Stimulated activated CD8-positive, alpha-beta memory T cell treated with anti-CD3 and anti-CD28 coated beads, Interleukin-15, amount 100 ng/mL, for 48 hours (primary cell): ENCODE results near the gene BMPR1B.
"Not testable (repeated sequence)": the region's sequence is repeated elsewhere in the genome, so short reads cannot be mapped to it uniquely, and the experiment has no call there.

ENCODE experiments used
- DNase-seq, 2 donors: peaks; one replicate each; pipeline ENCODE4 v3.0.0-alpha.2; 2020; ENCODE audit warnings: low read depth in 2 of 2

The BMPR1B gene

GRCh38 chr4:95091272-95091671, 333.5 kb downstream of the BMPR1B start:
- DNase-seq, result no peak

GRCh38 chr4:95092766-95093165, 335.0 kb downstream of the BMPR1B start:
- no peak for DNase-seq

GRCh38 chr4:95093460-95093859, 335.7 kb downstream of the BMPR1B start:
- no peak for DNase-seq

- no peak for DNase-seq
Measured at GRCh38 chr4:95093936-95094929, 336.5 kb downstream of the BMPR1B start.

GRCh38 chr4:95095348-95095974, 337.7 kb downstream of the BMPR1B start:
- DNase-seq, result no peak

DNA sequence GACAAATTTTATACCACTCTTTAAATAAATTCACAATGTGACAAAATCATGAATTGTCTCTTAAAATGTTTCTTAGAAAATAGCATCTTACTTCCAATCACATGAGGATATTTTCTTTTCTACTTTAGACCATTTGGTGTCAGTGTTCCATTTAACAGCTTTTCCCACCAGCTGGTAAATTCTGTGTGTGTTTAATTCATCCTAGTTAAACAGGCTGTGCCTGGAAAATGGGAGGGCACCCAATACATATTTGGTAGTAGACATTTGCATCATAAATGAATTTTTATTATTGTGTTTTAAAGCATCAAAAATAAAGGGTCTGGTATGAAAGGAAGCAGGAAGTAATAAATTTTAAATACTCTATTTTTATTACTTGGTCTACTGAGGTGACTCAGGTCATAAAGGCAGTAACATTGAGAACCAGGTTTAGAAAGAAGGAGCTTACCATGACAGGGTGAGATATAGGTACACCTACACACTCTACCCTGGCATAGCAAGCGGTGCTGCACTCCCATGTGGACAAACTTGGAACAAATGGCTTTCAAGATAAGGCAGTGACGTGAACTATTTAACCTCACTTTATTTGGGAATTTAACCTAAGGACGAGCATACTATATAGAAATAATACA, 344.5 kb downstream of the BMPR1B start:
- no peak for DNase-seq

DNA sequence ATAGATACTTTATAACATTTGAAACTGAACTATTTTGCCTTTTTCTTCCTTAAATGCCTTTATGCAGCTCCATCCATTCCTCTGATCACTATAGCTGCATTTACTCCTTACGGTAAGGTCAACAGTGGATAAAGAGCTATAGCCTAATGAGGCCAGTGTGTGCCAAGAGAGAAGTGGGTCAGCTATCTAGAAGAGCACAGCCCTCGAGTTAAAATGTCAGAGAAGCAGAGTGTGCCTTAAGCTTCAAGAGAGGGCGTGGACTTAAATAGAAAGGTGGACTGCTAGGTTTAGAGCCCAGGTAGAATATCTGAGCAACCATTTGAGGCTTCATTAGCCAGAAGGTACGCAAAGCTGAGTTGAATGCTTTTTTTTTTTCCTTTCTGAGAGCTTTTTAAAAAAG, 347.4 kb downstream of the BMPR1B start:
- no peak for DNase-seq

DNA sequence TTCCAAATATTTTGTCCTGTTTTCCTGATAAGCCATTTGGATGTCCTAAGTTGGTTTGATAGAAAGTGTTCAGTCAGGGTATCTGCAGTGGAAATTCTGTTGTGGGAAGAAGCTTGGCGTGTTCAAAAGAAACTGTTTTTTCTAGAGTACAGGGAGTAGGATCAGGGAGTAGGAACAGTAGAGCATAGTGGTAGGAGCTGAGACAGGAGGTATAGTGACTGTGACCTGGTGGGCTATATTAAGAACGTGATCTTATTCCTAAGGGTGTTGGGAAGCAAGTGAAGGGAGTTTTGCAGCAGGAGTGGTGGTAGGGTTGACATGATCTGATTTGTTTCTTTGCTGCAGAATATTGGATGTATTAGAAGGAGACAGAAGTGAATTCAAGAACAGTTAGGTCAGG, 348.2 kb downstream of the BMPR1B start:
- no peak for DNase-seq

DNA sequence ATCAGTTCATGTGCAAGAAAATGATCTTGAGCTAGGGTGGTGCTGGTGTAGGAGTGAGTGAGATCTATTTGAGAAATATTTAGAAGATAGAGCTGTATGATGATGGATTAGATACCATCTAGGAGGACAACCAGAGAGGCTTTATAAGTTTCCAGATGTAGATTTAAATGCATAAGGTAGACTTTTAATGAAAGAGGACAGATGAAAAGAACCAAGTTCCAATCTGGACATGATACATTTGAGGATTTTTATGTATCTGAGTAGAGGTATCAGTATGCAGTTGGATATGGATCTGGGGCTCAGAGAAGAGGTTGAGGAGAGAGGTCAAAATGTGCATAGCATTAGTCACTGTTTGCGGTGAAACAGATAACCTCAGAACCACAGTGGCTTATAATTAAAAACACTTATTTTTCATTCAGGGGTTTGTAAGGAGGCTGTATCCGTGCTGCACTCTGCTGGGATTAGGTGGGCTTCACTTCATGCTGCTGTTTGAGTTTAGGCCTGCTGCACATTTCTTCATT, 348.7 kb downstream of the BMPR1B start:
- DNase-seq, result no peak

DNA sequence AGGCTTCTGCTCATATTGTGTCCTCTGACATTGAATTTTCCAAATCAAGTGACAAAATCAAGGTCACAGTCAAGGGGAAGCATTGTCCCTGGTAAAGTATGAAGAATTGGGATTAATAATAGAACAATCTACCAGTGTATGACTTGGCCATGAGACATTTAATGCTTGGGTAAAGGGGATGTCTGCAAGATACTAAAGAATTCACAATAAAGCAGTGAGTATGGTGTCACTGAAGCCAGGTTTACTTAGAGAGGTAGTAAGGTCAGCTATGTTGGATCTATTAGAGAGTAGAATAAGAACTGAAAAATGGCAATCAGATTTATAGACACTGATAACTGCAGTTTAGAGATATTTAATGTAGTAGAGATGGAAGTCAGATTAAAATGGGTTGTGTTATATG, 349.2 kb downstream of the BMPR1B start:
- DNase-seq, result no peak

DNA sequence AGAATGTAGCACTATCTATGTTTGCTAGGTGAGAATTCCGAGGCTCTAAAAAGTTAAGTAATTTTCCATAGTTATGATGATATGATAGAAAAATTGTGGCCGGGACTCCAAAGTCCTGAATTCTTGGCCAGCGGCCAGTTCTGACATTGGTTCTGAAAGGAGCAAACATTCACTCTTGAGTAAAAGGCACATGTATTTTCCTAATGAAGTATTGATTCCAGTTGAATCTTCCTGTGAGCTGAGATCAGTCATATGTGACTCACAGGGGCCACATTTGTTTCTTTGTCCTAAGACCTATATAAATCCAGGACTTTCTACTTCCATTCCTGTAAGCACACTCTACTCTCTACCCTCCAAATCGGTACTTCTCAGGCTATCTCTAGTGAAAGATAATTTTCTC, 349.9 kb downstream of the BMPR1B start:
- no peak for DNase-seq

DNA sequence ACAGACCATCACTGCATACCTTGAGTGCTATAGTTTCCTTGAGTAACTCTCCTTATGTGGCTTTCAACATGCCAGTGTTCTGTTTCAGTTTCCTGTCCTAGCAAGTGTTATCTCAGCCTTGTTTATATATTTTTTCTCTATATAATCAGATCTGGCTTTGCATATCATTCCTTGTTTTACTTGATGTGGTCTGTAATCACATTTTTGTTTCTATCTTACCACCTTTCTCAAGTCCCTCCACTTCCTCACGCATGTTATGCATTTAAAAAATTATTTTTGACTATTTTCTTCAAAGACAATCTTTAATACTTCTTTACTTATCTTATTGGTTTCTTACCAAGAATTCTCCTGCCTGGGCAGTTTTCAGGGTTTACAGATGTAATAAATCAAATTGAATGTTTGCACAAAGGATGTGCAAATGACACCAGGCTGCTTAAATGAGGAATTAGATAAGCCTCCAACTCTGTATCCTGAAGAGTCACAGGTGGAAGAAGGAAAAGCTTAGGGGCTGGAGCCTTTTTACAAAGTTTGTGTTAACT, 351.2 kb downstream of the BMPR1B start:
- no peak for DNase-seq

DNA sequence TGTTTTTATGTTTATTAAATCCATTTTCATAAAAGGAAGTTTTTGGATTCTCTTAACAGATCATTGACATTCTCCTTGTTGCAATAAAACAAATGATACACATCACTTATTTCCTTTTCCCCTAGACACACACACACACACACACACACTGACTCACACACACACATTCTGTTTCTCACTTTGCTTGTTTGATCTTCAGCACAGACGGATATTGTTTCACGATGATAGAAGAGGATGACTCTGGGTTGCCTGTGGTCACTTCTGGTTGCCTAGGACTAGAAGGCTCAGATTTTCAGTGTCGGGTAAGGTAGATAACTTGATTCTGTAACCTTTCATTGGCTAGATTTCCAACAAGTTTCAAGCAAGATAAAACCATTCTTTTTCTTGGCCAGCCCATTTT, 356.8 kb downstream of the BMPR1B start:
- DNase-seq, result no peak

DNA sequence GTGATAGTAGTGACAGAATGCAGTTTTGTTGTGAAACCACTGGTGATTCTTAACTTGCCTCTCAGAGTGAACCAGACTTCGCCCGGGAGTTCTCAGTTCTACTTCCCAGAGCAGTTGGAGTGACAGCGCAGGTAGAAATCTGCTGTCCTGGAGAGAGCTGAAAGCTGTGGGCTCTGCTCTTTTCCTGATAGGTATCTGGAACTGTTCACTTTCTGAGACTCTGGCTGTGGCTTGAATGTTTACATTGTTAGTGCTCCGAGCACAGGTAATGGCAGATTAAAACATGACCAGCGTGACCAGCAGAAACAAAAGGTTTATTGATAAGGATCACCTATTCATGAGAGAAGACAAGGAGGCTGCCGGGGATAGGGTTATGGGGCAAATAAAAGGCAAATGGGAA, 360.7 kb downstream of the BMPR1B start:
- no peak for DNase-seq

- DNase-seq, result no peak
Measured at GRCh38 chr4:95120456-95120855, 362.7 kb downstream of the BMPR1B start.

- DNase-seq, result no peak
Measured at GRCh38 chr4:95122001-95122400, 364.2 kb downstream of the BMPR1B start.

- no peak for DNase-seq
Measured at GRCh38 chr4:95124906-95125504, 367.2 kb downstream of the BMPR1B start.

- DNase-seq, result no peak
Measured at GRCh38 chr4:95129031-95129430, 371.3 kb downstream of the BMPR1B start.

GRCh38 chr4:95129821-95130311, 372.1 kb downstream of the BMPR1B start:
- DNase-seq, result no peak

DNA sequence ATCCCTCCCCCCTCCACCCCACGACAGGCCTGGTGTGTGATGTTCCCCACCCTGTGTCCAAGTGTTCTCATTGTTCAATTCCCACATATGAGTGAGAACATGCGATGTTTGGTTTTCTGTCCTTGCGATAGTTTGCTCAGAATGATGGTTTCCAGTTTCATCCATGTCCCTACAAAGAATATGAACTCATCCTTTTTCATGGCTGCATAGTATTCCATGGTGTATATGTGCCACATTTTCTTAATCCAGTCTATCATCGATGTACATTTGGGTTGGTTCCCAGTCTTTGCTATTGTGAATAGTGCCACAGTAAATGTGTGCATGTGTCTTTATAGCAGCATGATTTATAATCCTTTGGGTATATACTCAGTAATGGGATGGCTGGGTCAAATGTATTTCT, 376.3 kb downstream of the BMPR1B start:
- not testable (repeated sequence) for DNase-seq

GRCh38 chr4:95139424-95139823, 381.7 kb downstream of the BMPR1B start:
- not testable (repeated sequence) for DNase-seq

GRCh38 chr4:95141361-95141760, 383.6 kb downstream of the BMPR1B start:
- no peak for DNase-seq
